HG02571 (cell line): ENCODE results near the gene NOP9.
"Not testable (repeated sequence)": the region's sequence is repeated elsewhere in the genome, so short reads cannot be mapped to it uniquely, and the experiment has no call there.

ENCODE experiments used
- ATAC-seq: cut with Tn5 transposase; IDR thresholded peaks from one replicate; pipeline ENCODE4 v1.9.1; 2021; ENCODE audit warnings: mild to moderate bottlenecking, moderate library complexity; ENCODE audit not compliant: unreplicated experiment

The NOP9 gene

DNA sequence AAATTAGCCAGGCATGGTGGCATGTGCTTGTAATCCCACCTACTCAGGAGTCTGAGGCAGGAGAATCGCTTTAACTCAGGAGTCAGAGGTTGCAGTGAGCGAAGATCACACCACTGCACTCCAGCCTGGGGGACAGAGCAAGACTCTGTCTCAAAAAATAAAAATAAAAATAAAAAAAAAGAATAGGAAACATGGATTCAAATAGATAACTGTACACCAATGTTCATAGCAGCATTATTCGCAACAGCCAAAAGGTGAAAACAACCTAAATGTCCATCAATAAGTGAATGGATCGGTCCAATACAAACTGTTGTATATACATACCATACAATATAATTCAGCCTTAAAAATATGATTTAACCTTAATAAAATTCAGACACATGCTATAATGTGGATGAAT lies 43.2 kb downstream of the NOP9 start:
- ATAC-seq, result no peak

DNA sequence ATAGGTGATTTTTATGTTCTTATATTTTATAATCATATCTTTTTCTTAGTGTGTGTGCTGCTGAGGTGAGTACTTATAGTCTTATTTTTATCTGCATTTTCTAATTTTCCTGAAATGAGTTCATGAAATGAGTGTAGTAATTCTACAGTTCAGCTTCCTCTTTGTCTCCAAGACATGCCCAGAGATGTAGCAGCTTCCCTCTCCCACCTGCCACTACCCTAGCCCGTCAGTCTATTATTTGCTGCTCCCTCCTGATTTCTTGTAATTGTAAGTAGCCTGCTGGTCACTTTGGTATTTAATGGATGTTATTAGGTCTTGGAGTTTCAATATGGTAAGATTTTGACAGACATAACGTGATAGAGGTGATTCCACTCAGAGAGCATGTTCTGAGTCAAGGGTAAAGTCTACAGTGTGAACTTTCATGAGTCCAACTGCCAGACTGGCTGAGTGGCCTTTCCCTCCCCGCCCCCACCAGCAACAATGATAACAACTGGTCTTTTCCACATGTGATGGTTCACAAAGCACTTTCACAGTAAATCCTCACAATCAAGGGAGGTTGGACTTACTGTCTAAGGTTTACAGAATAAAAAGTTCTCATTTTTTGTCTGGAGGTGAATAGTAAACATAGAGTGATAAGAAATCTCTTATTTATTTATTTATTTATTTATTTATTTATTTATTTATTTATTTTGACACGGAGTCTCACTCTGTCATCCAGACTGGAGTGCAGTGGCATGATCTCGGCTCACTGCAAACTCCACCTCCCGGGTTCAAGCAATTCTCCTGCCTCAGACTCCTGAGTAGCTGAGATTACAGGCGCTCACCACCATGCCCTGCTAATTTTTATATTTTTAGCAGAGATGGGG lies 44.4 kb downstream of the NOP9 start:
- ATAC-seq, result no peak

DNA sequence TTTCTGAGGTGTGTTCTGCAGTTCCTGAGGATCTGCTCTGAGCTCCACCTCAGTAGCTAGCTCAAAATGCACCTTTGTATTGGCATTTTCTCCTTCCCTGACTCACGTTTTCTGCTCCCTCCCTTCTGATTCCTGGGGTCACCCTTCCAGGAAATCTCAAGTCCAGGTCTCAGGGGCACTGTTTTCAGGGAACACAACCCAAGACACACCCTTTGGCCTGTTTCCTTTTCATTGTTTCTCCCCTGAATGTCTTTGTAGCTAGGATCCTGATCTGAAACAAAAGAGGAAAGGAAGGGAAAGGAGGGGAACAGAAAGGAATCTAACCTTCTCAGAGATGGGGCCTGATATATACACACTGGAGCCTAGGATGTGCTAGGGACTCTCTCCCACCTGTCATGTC lies 47.5 kb downstream of the NOP9 start:
- ATAC-seq, result no peak

DNA sequence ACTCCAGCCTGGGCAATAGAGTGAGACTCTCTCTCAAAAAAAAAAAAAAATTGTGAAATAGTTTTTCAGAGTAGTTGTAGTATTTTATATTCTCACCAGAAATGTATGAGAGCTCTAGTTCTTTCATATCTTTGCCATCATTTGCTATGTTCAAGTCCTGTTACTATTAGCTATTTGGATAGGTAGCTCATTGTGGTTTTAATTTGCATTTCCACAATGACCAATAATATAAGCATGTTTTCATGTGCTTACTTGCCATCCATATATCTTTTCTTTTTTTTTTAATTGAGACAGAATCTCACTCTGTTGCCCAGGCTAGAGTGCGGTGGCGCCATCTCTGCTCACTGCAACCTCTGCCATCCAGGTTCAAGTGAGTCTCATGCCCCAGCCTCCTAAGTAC lies 48.5 kb downstream of the NOP9 start:
- ATAC-seq, result no peak

DNA sequence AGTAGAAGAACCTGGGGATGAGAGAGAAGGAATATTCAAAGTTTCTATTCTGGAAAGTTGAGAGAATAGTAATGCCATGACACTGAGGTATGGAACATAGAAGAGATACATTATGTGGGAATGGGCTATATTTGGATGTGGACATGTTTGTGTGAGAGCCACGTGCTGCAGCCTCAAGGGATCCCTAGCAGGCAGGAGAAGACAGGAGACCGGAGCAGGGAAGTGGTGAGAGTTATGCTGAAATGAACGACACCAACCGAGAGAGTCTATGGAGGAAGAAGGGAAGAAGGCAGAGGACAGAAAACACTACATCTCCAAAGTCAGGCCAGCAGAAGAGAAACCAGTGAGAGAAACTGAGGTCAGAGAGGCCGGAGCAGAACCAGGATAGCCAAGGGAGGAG lies 50.1 kb downstream of the NOP9 start:
- ATAC-seq, result no peak

DNA sequence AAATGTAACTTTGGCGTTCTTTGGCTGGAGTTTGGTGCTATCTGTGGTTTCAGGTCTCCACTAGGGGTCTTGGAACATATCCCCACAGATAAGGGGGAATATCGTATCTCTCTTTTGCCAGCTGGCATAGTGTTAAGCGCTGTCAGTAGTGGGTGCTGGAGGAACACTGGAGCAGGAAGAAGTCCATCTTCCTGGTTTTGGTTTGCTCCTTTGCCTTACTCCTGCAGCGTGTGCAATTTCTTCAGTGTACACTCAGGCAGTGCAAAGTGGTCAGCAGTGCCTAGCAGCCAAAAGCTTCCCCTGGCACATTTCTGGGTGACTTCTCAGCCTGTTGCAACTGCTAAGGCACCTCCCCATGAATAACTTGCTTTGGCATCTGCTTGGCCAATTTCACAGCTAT lies 51.9 kb downstream of the NOP9 start:
- ATAC-seq, result no peak

DNA sequence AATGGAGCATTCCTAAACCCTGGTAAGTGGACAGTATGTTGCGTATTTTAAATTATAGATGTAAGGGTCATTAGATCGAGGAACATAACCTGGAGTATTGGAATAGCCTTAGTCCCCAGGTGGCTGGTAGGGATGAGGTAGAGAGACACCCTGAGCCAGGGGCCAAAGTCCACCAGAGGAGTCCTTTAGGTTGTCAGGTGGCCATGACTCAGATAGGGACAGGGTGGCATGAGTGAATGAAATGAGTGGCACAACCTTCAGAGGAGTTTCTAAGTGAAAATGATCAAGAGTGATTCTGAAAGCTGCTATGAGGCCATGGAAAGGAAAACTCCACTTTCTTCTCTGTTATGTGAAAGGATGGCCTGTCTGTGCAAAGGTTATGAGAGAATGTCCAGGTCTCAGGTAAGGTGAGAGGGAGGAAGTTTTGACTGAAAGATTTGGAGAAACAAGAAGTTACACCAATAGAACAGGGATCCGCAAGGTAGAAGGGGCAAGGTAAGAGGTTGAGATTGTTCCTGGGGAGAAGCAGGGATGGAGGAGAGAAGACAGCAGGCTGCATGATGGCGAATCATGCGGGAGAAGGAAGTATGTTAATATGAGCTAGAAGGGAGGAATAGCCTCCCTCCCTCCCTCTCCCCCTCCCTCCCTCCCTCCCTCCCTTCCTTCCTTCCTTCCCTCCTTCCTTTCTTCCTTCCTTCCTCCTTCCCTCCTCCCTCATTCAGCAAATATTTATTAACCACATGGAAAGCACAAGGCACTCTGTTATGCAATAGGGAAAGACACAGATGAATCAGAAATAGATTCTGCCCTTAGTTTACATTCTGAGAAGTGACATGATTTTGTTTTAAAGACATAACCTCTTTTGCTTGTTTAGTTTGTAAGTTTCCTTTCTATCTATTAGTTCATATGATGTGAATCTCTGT lies 54.2 kb downstream of the NOP9 start:
- no peak for ATAC-seq

DNA sequence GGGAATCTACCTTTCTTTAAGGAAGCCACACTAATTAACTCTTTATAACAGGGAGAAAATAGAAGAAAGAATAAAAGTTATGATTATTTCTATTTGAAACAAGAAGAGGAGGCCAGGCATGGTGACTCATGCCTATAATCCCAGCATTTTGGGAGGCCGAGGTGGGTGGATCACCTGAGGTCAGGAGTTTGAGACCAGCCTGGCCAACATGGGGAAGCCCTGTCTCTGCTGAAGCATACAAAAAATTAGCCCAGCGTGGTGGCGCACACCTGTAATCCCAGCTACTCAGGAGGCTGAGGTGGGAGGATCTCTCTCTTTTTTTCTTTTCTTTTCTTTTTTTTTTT lies 54.8 kb downstream of the NOP9 start:
- ATAC-seq, result not testable (repeated sequence)

DNA sequence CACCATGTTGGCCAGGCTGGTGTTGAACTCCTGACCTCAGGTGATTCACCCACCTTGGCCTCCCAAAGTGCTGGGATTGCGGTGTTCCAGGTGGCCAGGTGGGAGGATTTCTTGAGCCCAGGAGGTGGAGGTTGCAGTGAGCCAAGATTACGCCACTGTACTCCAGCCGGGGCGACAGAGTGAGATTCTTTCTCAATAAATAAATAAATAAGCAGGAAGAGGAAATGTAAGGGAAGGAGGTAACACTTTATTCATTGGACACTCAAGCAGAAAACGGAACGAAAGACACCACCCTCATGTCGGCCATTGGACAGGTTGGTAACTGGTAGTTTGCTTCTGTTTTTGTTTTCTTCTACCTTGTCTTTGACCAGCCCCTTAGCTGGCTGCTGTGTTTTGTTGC lies 55.4 kb downstream of the NOP9 start:
- ATAC-seq, result no peak

DNA sequence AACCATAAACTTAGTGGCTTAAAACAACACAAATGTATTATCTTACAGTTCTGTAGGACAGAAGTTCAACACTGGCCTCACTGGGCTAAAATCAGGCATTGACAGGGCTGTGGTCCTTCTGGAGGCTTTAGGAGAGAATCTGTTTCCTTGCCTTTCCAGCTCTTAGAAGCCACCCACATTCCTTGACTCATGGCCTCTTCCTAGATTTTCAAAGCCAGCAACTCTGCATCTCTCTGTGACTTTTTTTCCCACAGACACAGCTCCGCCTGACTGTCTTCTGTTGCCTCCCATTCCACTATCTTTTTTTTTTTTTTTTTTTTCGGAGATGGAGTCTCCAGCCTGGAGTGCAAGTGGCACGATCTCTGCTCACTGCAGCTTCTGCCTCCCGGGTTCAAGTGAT lies 56.6 kb downstream of the NOP9 start:
- no peak for ATAC-seq
